H1 (cell line): ENCODE data around the gene MAP2K2. TPM values are rescaled to one million over a fixed set of nuclear protein-coding genes. Genes with fewer than 3 reads are reported as not detected.

Experiments
- CTCF ChIA-PET: fragments of 300-600 bp; sonication (Branson Sonifier 250); formaldehyde crosslinking; loops from one replicate; lab custom pipeline; 2021; ENCODE audit not compliant: partially characterized antibody; lab: Charles Lee
- POLR2A ChIA-PET: fragments of 300-600 bp; sonication (Branson Sonifier 250); formaldehyde crosslinking; loops from one replicate; lab custom pipeline; 2021; ENCODE audit warnings: inconsistent platforms; ENCODE audit not compliant: partially characterized antibody; lab: Charles Lee
- DNase-seq, 2 experiments: peaks; one replicate each; pipeline versions ENCODE4 v3.0.0 to v3.0.0-alpha.2; 2010 to 2022; ENCODE audit warnings: low spot score in 2 of 2, low read depth in 1 of 2, mixed read lengths in 1 of 2
- FAIRE-seq: peaks from 2 replicates; lab custom pipeline; 2011; peaks lifted over from hg19 to GRCh38; lab: Jason Lieb, UNC
- H2AFZ ChIP-seq: 2 replicates; pipeline ENCODE4 v1.8.1; 2012; ENCODE audit warnings: low read length, inconsistent platforms
- H2AK5ac ChIP-seq: 2 replicates; pipeline ENCODE4 v1.6.1; 2013; ENCODE audit warnings: low read depth, low read length
- H2BK120ac ChIP-seq: replicated peaks from 2 replicates; pipeline ENCODE3; 2013; ENCODE audit warnings: low read depth, low read length, inconsistent platforms
- H2BK12ac ChIP-seq: 2 replicates; pipeline ENCODE4 v1.6.1; 2013; ENCODE audit warnings: low read depth, low read length
- H2BK15ac ChIP-seq: 2 replicates; pipeline ENCODE4 v1.6.1; 2013; ENCODE audit warnings: low read length
- H2BK20ac ChIP-seq: 2 replicates; pipeline ENCODE4 v1.6.1; 2013; ENCODE audit warnings: low read length
- H2BK5ac ChIP-seq: 2 replicates; pipeline ENCODE4 v1.6.1; 2013; ENCODE audit warnings: low read depth, low read length
- H3K14ac ChIP-seq: 2 replicates; pipeline ENCODE4 v1.6.1; 2013; ENCODE audit warnings: inconsistent platforms; ENCODE audit not compliant: insufficient read length
- H3K18ac ChIP-seq: 2 replicates; pipeline ENCODE4 v1.6.1; 2013; ENCODE audit warnings: low read length; ENCODE audit errors: extremely low read depth
- H3K23ac ChIP-seq: 2 replicates; pipeline ENCODE4 v1.6.1; 2013; ENCODE audit warnings: inconsistent platforms; ENCODE audit not compliant: insufficient read length
- H3K23me2 ChIP-seq: 2 replicates; pipeline ENCODE4 v1.6.1; 2013; ENCODE audit warnings: low read depth, low read length
- H3K27ac ChIP-seq: 2 replicates; pipeline ENCODE4 v1.6.1; 2011; ENCODE audit warnings: low read depth, low read length, inconsistent platforms
- H3K27me3 ChIP-seq, 4 experiments: replicated peaks in 1 of 4; 1 replicate in 1 of 4; 2 replicates in 3 of 4; pipeline versions ENCODE4 v1.6.1 to v1.8.1; 2011 to 2013; ENCODE audit warnings: low read length in 3 of 4, mild to moderate bottlenecking in 3 of 4, inconsistent platforms in 2 of 4, mixed read lengths in 2 of 4, moderate library complexity in 1 of 4; ENCODE audit not compliant: control insufficient read depth in 3 of 4, insufficient read depth in 3 of 4; ENCODE audit errors: extremely low read depth in 1 of 4
- H3K36me3 ChIP-seq, 4 experiments: 2 replicates each; pipeline versions ENCODE4 v1.6.1 to v1.8.1; 2011 to 2013; ENCODE audit warnings: mild to moderate bottlenecking in 4 of 4, low read length in 3 of 4, moderate library complexity in 2 of 4, control low read depth in 1 of 4, inconsistent platforms in 1 of 4; ENCODE audit not compliant: insufficient read depth in 4 of 4, control insufficient read depth in 2 of 4
- H3K4ac ChIP-seq: replicated peaks from 2 replicates; pipeline ENCODE3; 2013; ENCODE audit warnings: low read length, low read depth, mixed read lengths, inconsistent platforms; ENCODE audit not compliant: insufficient read length
- H3K4me1 ChIP-seq, 4 experiments: replicated peaks in 1 of 4; 1 replicate in 1 of 4; 2 replicates in 3 of 4; pipeline versions ENCODE4 v1.6.1 to v1.8.1; 2011 to 2013; ENCODE audit warnings: low read length in 3 of 4, inconsistent platforms in 2 of 4, mixed read lengths in 1 of 4; ENCODE audit not compliant: insufficient read depth in 4 of 4, control insufficient read depth in 3 of 4
- H3K4me2 ChIP-seq, 2 experiments: 2 replicates each; pipeline versions ENCODE4 v1.6.1 to v1.8.1; 2011 to 2013; ENCODE audit warnings: low read depth in 2 of 2, low read length in 2 of 2, control low read depth in 1 of 2, inconsistent platforms in 1 of 2, mild to moderate bottlenecking in 1 of 2; ENCODE audit not compliant: insufficient read depth in 1 of 2
- H3K4me3 ChIP-seq, 4 experiments: fragments of 200-600, 300-600 bp in 1 of 4; sonication (generic), shearing (Covaris generic), sonication (Bioruptor Twin) in 1 of 4; 2 replicates each; pipeline versions ENCODE4 v1.5.1 to v1.8.1; 2011 to 2016; ENCODE audit warnings: low read length in 4 of 4, low read depth in 3 of 4, control low read depth in 2 of 4, inconsistent platforms in 2 of 4, mild to moderate bottlenecking in 2 of 4, mixed read lengths in 1 of 4, moderate library complexity in 1 of 4; ENCODE audit not compliant: insufficient read depth in 2 of 4; ENCODE audit errors: extremely low read depth in 1 of 4
- H3K56ac ChIP-seq: replicated peaks from 2 replicates; pipeline ENCODE3; 2013; ENCODE audit warnings: low read depth, mild to moderate bottlenecking, mixed read lengths, low read length, inconsistent platforms; ENCODE audit not compliant: insufficient read length
- H3K79me1 ChIP-seq: 2 replicates; pipeline ENCODE4 v1.6.1; 2013; ENCODE audit warnings: low read depth, low read length, control low read depth
- H3K79me2 ChIP-seq, 2 experiments: 2 replicates each; pipeline versions ENCODE4 v1.6.1 to v1.8.1; 2012 to 2013; ENCODE audit warnings: low read length in 2 of 2, mild to moderate bottlenecking in 2 of 2, inconsistent platforms in 1 of 2; ENCODE audit not compliant: insufficient read depth in 2 of 2, control insufficient read depth in 1 of 2
- H3K9ac ChIP-seq, 4 experiments: replicated peaks in 1 of 4; 1 replicate in 1 of 4; 2 replicates in 3 of 4; pipeline versions ENCODE4 v1.6.1 to v1.8.1; 2011 to 2013; ENCODE audit warnings: low read depth in 3 of 4, low read length in 3 of 4, control low read depth in 2 of 4, mild to moderate bottlenecking in 2 of 4, moderate library complexity in 2 of 4, inconsistent platforms in 1 of 4; ENCODE audit errors: extremely low read depth in 1 of 4
- H3K9me3 ChIP-seq, 2 experiments: 2 replicates each; pipeline versions ENCODE4 v1.6.1 to v1.8.1; 2012 to 2013; ENCODE audit warnings: mild to moderate bottlenecking in 2 of 2, moderate library complexity in 2 of 2, control low read depth in 1 of 2, inconsistent platforms in 1 of 2, low read depth in 1 of 2, low read length in 1 of 2, mixed read lengths in 1 of 2; ENCODE audit not compliant: insufficient read depth in 2 of 2
- H4K20me1 ChIP-seq, 2 experiments: replicated peaks in 1 of 2; 2 replicates each; pipeline versions ENCODE3 to v1.8.1; 2011 to 2013; ENCODE audit warnings: inconsistent platforms in 2 of 2, low read length in 2 of 2, mild to moderate bottlenecking in 1 of 2; ENCODE audit not compliant: insufficient read depth in 2 of 2, control insufficient read depth in 1 of 2
- H4K5ac ChIP-seq: 2 replicates; pipeline ENCODE4 v1.6.1; 2013; ENCODE audit warnings: low read length, low read depth, mixed read lengths, inconsistent platforms; ENCODE audit not compliant: insufficient read length
- H4K8ac ChIP-seq: 2 replicates; pipeline ENCODE4 v1.8.0; 2013; ENCODE audit warnings: mild to moderate bottlenecking, moderate library complexity, low read length, inconsistent platforms; ENCODE audit not compliant: insufficient read depth; ENCODE audit errors: extremely low read depth
- H4K91ac ChIP-seq: replicated peaks from 2 replicates; pipeline ENCODE3; 2013; ENCODE audit warnings: low read length, mixed read lengths, inconsistent platforms; ENCODE audit not compliant: insufficient read length
- BRCA1 ChIP-seq: IDR thresholded peaks from 2 replicates; pipeline ENCODE4 v1.6.1; 2012; ENCODE audit warnings: low read depth, low read length, improper control_type of control experiment
- CHD1 ChIP-seq: IDR thresholded peaks from 2 replicates; pipeline ENCODE4 v1.6.1; 2012; ENCODE audit warnings: low read depth, low read length, improper control_type of control experiment
- CHD2 ChIP-seq: IDR thresholded peaks from 2 replicates; pipeline ENCODE4 v1.6.1; 2012; ENCODE audit warnings: low read length, improper control_type of control experiment
- CTBP2 ChIP-seq: IDR thresholded peaks from 2 replicates; pipeline ENCODE4 v1.7.0; 2011; ENCODE audit warnings: borderline replicate concordance, mild to moderate bottlenecking, moderate library complexity, mixed read lengths, low read length; ENCODE audit not compliant: insufficient read depth, insufficient read length
- KDM1A ChIP-seq: fragments of 200-600, 300-600 bp; sonication (generic); IDR thresholded peaks from 2 replicates; pipeline ENCODE4 v1.7.1; 2016; ENCODE audit warnings: mild to moderate bottlenecking, low read length, borderline replicate concordance
- POLR2A ChIP-seq, 2 experiments: IDR thresholded peaks; 1 replicate in 1 of 2; 2 replicates in 1 of 2; pipeline ENCODE4 v1.6.1; 2011; ENCODE audit warnings: low read depth in 2 of 2, low read length in 2 of 2, mild to moderate bottlenecking in 2 of 2; ENCODE audit errors: control extremely low read depth in 1 of 2
- TAF1 ChIP-seq: IDR thresholded peaks from 2 replicates; pipeline ENCODE4 v1.6.1; 2011; ENCODE audit warnings: mild to moderate bottlenecking, low read depth, low read length
- WGBS, 2 experiments: shearing (Covaris generic) in 1 of 2; methylation state at CpG; one replicate each; pipeline versions ENCODE4 v1.1.6 to v1.1.7; 2013 to 2015; ENCODE audit warnings: low lambda C conversion rate in 2 of 2, mixed read lengths in 2 of 2, inconsistent platforms in 1 of 2, low coverage in 1 of 2, missing lambda C conversion rate in 1 of 2; ENCODE audit not compliant: insufficient replicate concordance in 2 of 2, insufficient coverage in 1 of 2, insufficient read length in 1 of 2; ENCODE audit errors: extremely low coverage in 1 of 2, missing lambda C conversion rate in 1 of 2; 5-methylcytosine and 5-hydroxymethylcytosine counted together
- polyA plus RNA-seq, 7 experiments: library from polyadenylated mRNA; depleted of rRNA in 3 of 7; stranded (reverse) in 5 of 7; unstranded in 2 of 7; fragments of >200 nt in 5 of 7; fragments of 200-250 nt in 2 of 7; gene quantifications; 1 replicate in 5 of 7; 2 replicates in 1 of 7; 4 replicates in 1 of 7; pipeline versions ENCODE4 v1.2.1 to v1.2.3, GENCODE V29; 2011 to 2013; ENCODE audit warnings: missing spikeins in 2 of 7, mixed read lengths in 2 of 7
- total RNA-seq: library from RNA; stranded (reverse); fragmentation: NEBNext Ultra II Directional; extraction: Animal tissue kit (Norgen Biotek cat#: 25700); gene quantifications from 2 replicates; pipeline ENCODE4 v1.2.1, GENCODE V29; 2021

The MAP2K2 gene
- total and polyA plus RNA-seq, 2 of the 8 experiments (the other 6 are each of a cell fraction or from before 2014, with no cell fraction given): 111 to 162 TPM

- Histone ChIP-seq H4K5ac (no peak overlapping the region), H3K79me1 (peaks cover 15% of the 10 kb centered on the region), H2BK5ac (peak overlapping the region; percentile 71; the same call in 1 of the 2 replicates), H2BK120ac (no peak overlapping the region), H3K23me2 (peaks cover 4% of the 10 kb centered on the region; the same call in 1 of the 2 replicates), H3K23ac (no peak overlapping the region), H2BK12ac (peak overlapping the region; percentile 68; the same call in 1 of the 2 replicates), H3K18ac (peak overlapping the region; percentile 78), H3K27me3 (no peaks in the 10 kb centered on the region), H2AFZ (no peak overlapping the region), H2BK15ac (no peak overlapping the region), H4K20me1 (peaks cover 40 to 42% of the 10 kb centered on the region in 2 experiments), H3K9ac (no peak overlapping the region), H3K4me3 (no peak overlapping the region), H3K79me2 (peaks cover 28 to 84% of the 10 kb centered on the region in 2 experiments; a peak in 3 of 4 replicates), H3K4ac (no peak overlapping the region), H4K8ac (peak overlapping the region; percentile 73; the same call in 1 of the 2 replicates), H3K36me3 (no peaks in the 10 kb centered on the region), H2AK5ac (no peak overlapping the region), H3K4me2 (peak overlapping the region in 1 of 2 experiments; percentile 32; a peak in 1 of 4 replicates), H3K4me1 (peaks cover 0 to 39% (median 20%) of the 10 kb centered on the region in 4 experiments; a peak in 5 of 7 replicates), H4K91ac (peak overlapping the region; percentile 53), H3K56ac (no peak overlapping the region), H3K9me3 (no peaks in the 10 kb centered on the region)
- DNase-seq: no peak
- no peak for FAIRE-seq
- CTCF ChIA-PET: interaction anchor here (1.7 kb wide), 1 partner anchor 57 kb away, joined by 4 read pairs; no protein-coding TSS in a partner anchor
- TF ChIP-seq KDM1A (0 out of 2 replicates have a peak, but pooled peaks have one; percentile 19), CHD1 (no peak), CTBP2 (no peak), POLR2A (IDR thresholded peaks at IDR 0.05; ENCODE audit: control extremely low read depth in 1 of 2, low read depth in 2 of 2, low read length in 2 of 2) (peak in 1 of 2 experiments; percentile 32; a peak in 1 of 3 replicates), BRCA1 (no peak), TAF1 (no peak), CHD2 (no peak)
- TF ChIP-seq, all 59 proteins: peak for 2
- POLR2A ChIA-PET: interaction anchor here (0.9 to 2.7 kb wide), 6 partner anchors 13 to 75 kb away, joined by 3 to 7 read pairs (median 4); no protein-coding TSS in a partner anchor
- 86% methylated on average over 16 of the region's 16 CpGs; no CpG with 5 or more reads in 1 of the 2 experiments for WGBS, 2 experiments
- no peak overlapping the region; the same call in 1 of the 2 replicates for H3K27ac ChIP-seq
- H3K14ac ChIP-seq: no peak overlapping the region
- H2BK20ac ChIP-seq: no peak overlapping the region
These were observed 63.2 kb downstream of the MAP2K2 start for GRCh38 chr19:4060621-4061177.
